ENCODE measurements around the gene GAL3ST2. TPM values are rescaled to one million over a fixed set of nuclear protein-coding genes. Genes with fewer than 3 reads are reported as not detected.

GAL3ST2 gene
- total and polyA plus RNA-seq, 4 donors = 0.40 TPM; not detected in 3

GRCh38 chr2:241738040-241738686 lies 38.5 kb upstream of the GAL3ST2 start:
- H3K27ac ChIP-seq (ENCODE audit: low read depth in 1 of 2, low read length in 1 of 2) = no peak overlapping the region
- no peak overlapping the region for H3K4me3 ChIP-seq
- H3K9me3 ChIP-seq (ENCODE audit: control insufficient read depth in 4 of 4, insufficient read depth in 3 of 4, low read length in 3 of 4) = no peaks in the 10 kb centered on the region
- no peak for TF ChIP-seq CTCF (IDR thresholded peaks at IDR 0.05; ENCODE audit: control extremely low read depth, extremely low read depth)
- H3K9ac ChIP-seq (ENCODE audit: insufficient read depth in 1 of 2, low read length in 2 of 2) = no peak overlapping the region
- no peak for ATAC-seq (ENCODE audit: insufficient read depth, low FRiP score)
- 93 to 94% methylated on average over 17 of the region's 17 CpGs for WGBS, 2 donors
- DNase-seq = no peak
- peaks cover 0 to 6% (median 2%) of the 10 kb centered on the region in 5 donors for H3K4me1 ChIP-seq (ENCODE audit: control insufficient read depth in 5 of 5, insufficient read depth in 5 of 5, low read length in 5 of 5)
- H3K36me3 ChIP-seq (ENCODE audit: control insufficient read depth in 4 of 4, insufficient read depth in 4 of 4, low read length in 4 of 4) = peaks cover 0 to 3% (median 0%) of the 10 kb centered on the region in 4 donors
- no peaks in the 10 kb centered on the region for H3K27me3 ChIP-seq (ENCODE audit: control insufficient read depth in 3 of 3, insufficient read depth in 3 of 3, low read length in 2 of 3)

- 94 to 95% methylated on average over 15 of the region's 15 CpGs for WGBS, 2 donors
- Histone ChIP-seq H3K4me1 (ENCODE audit: control insufficient read depth in 5 of 5, insufficient read depth in 5 of 5, low read length in 5 of 5) (peaks cover 0 to 6% (median 0%) of the 10 kb centered on the region in 5 donors), H3K9ac (ENCODE audit: insufficient read depth in 1 of 2, low read length in 2 of 2) (no peak overlapping the region), H3K9me3 (ENCODE audit: control insufficient read depth in 4 of 4, insufficient read depth in 3 of 4, low read length in 3 of 4) (no peaks in the 10 kb centered on the region), H3K4me3 (no peak overlapping the region), H3K27me3 (ENCODE audit: control insufficient read depth in 3 of 3, insufficient read depth in 3 of 3, low read length in 2 of 3) (no peaks in the 10 kb centered on the region), H3K36me3 (ENCODE audit: control insufficient read depth in 4 of 4, insufficient read depth in 4 of 4, low read length in 4 of 4) (peaks cover 0 to 6% (median 4%) of the 10 kb centered on the region in 4 donors), H3K27ac (ENCODE audit: low read depth in 1 of 2, low read length in 1 of 2) (no peak overlapping the region)
- no peak for TF ChIP-seq CTCF (IDR thresholded peaks at IDR 0.05; ENCODE audit: control extremely low read depth, extremely low read depth)
- no peak for ATAC-seq (ENCODE audit: insufficient read depth, low FRiP score)
- no peak for DNase-seq
Observed at GRCh38 chr2:241739177-241739576, 37.4 kb upstream of the GAL3ST2 start.

GRCh38 chr2:241739651-241740050 lies 37.0 kb upstream of the GAL3ST2 start:
- Histone ChIP-seq H3K36me3 (ENCODE audit: control insufficient read depth in 4 of 4, insufficient read depth in 4 of 4, low read length in 4 of 4) (peaks cover 0 to 9% (median 7%) of the 10 kb centered on the region in 4 donors), H3K4me1 (ENCODE audit: control insufficient read depth in 5 of 5, insufficient read depth in 5 of 5, low read length in 5 of 5) (peaks cover 0 to 6% (median 0%) of the 10 kb centered on the region in 5 donors), H3K9ac (ENCODE audit: insufficient read depth in 1 of 2, low read length in 2 of 2) (no peak overlapping the region), H3K27ac (ENCODE audit: low read depth in 1 of 2, low read length in 1 of 2) (no peak overlapping the region), H3K9me3 (ENCODE audit: control insufficient read depth in 4 of 4, insufficient read depth in 3 of 4, low read length in 3 of 4) (no peaks in the 10 kb centered on the region), H3K27me3 (ENCODE audit: control insufficient read depth in 3 of 3, insufficient read depth in 3 of 3, low read length in 2 of 3) (no peaks in the 10 kb centered on the region), H3K4me3 (no peak overlapping the region)
- no peak for DNase-seq
- TF ChIP-seq CTCF (IDR thresholded peaks at IDR 0.05; ENCODE audit: control extremely low read depth, extremely low read depth) = no peak
- no peak for ATAC-seq (ENCODE audit: insufficient read depth, low FRiP score)
- 85 to 88% methylated on average over 12 of the region's 12 CpGs for WGBS, 2 donors
